Cardiac fibroblast (primary cell): ENCODE results near the gene RNF8.
"Not testable (repeated sequence)": the region's sequence is repeated elsewhere in the genome, so short reads cannot be mapped to it uniquely, and the experiment has no call there.

ENCODE experiments used
- DNase-seq, 2 donors: peaks; one replicate each; pipeline versions ENCODE4 v3.0.0 to v3.0.0-alpha.2; 2010; ENCODE audit warnings: low read depth in 2 of 2
- H3K4me3 ChIP-seq, 2 donors: replicated peaks in 1 of 2; 1 replicate in 1 of 2; 2 replicates in 1 of 2; pipeline ENCODE4 v1.5.1; 2011; ENCODE audit warnings: low read depth in 2 of 2, low read length in 2 of 2, mild to moderate bottlenecking in 2 of 2, moderate library complexity in 1 of 2
- TF ChIP-seq, protein P1 (sequence below): IDR thresholded peaks from one replicate; pipeline ENCODE4 v1.5.1; 2011; ENCODE audit warnings: low read depth, mild to moderate bottlenecking, low read length, inconsistent platforms

The RNF8 gene

DNA sequence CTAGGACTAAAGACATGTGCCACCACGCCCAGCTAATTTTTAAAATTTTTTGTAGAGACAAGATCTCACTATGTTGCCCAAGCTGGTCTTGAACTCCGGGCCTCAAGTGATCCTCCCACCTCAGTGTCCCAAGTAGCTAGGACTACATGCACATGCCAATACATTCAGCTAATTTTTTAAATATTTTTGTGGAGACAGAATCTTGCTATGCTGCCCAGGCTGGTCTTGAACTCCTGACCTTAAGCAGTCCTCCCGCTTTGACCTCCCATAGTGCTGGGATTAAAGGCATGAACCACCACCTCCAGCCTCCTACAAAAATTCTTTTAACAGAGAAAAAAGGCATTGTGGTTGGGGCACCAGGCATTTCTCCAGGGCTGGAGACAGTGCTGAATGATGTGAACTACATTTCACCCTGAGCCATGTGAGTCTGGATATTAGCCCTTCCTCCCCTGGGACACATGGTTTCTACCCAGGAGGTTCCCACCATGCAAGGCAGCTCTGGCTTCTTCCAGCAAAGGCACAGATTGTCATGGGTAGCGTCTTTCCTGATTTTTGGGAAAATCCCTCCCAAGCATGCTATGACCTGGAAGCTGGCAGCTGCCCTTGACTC is 42.9 kb downstream of the RNF8 start:
- TF ChIP-seq, protein P1, sequence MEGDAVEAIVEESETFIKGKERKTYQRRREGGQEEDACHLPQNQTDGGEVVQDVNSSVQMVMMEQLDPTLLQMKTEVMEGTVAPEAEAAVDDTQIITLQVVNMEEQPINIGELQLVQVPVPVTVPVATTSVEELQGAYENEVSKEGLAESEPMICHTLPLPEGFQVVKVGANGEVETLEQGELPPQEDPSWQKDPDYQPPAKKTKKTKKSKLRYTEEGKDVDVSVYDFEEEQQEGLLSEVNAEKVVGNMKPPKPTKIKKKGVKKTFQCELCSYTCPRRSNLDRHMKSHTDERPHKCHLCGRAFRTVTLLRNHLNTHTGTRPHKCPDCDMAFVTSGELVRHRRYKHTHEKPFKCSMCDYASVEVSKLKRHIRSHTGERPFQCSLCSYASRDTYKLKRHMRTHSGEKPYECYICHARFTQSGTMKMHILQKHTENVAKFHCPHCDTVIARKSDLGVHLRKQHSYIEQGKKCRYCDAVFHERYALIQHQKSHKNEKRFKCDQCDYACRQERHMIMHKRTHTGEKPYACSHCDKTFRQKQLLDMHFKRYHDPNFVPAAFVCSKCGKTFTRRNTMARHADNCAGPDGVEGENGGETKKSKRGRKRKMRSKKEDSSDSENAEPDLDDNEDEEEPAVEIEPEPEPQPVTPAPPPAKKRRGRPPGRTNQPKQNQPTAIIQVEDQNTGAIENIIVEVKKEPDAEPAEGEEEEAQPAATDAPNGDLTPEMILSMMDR, result no peak
- no peak overlapping the region for H3K4me3 ChIP-seq
- peak; percentile 57 to 90 for DNase-seq

DNA sequence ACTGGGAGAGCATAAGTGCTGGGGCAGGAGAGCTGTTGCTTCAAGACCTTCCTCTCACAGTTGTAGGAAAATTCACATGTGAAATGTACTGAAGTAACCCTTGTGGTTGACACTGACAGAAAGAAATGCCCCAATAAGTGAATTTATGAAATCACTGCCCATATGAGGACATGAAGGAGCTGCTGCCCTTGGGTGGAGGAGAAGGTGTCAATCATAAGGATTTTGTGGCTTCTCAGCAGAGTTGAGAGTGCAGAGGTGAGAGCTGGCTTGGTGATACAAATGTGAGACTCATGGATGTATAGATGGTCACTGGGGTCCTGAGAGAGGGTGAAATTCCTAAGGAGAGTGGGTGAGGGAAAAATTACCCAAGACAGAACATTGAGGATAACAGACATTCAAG is 45.3 kb downstream of the RNF8 start:
- TF ChIP-seq, protein P1, result no peak
- DNase-seq, result peak in 1 of 2 donors; percentile 33
- no peak overlapping the region for H3K4me3 ChIP-seq

DNA sequence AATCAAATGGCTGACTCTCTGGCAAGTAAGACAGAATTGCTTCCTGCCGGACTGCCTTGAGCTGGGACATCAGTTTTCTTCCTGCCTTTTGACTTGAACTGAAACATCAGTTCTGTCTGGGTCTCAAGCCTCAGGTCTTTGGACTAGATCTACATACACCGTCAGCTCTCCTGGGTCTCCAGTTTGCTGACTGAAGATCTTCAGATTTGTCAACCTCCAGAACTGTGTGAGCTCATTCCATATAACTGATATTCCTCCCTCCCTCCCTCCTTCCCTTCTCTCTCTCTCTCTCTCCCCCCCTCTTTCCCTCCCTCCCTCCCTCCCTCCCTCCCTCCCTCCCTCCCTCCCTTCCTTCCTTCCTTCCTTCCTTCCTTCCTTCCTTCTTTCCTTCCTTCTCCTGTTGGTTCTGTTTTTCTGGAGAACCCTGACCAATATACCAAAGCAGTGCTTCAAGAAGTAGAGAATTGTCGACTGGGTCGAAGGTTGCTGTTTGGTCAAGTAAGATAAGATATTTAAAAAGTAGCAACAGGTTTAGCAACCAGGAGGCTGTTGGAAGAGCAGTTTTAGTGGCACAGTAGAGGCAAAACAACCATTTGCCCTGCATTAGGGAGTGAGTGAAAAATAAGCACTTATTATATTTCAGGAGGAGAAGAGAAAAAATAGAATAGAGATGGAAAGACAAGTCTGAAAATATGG is 46.2 kb downstream of the RNF8 start:
- H3K4me3 ChIP-seq, result no peak overlapping the region
- no peak for DNase-seq
- TF ChIP-seq, protein P1, result no peak

DNA sequence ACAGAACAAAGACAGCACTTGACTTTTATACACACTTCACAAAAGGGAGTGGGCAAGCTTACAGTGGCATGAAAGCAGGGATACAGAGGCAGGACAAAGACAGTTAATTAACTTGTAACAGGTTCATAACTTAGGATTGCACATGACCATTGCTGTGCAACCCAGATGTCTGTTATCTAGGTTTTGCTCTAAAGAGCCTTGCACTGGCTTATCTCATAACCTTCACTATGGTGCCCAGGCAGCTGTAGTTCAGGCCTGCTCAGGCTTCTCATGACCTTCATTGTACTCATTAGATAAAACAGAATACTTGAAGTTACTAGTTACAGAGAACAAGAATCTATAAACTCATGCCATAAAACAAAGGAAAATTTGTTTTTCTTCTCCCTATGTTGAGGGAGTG is 47.9 kb downstream of the RNF8 start:
- H3K4me3 ChIP-seq, DNase-seq: not testable (repeated sequence)

DNA sequence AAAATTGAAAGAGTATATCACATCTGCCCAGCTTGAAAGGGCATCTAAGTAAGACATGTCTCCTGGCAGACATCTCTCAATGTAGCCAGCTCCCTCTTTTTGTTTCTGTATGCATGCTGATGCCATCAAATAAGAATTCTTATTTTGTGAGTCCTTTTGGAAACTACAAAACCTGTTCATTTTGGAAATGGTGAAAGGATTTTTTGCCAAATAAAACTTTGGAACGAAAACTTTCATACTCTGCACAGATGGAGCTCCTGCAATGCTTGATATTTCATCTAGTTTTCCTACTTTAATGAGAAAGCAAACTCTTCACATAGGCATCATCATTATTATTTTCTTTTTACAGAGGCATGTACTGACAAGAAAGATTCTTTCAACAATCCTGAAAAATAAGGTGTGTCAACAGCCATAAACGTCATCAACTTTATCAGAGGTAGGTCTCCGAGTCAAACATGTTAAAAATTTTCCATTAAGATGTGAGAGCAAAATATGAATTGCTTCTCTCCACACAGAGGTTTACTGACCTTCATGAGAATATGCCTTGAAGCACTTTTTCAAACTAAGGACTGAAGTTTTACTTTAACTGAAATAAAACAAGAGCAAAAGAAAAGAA is 53.1 kb downstream of the RNF8 start:
- H3K4me3 ChIP-seq, result no peak overlapping the region
- DNase-seq, result no peak
- TF ChIP-seq, protein P1, result no peak

DNA sequence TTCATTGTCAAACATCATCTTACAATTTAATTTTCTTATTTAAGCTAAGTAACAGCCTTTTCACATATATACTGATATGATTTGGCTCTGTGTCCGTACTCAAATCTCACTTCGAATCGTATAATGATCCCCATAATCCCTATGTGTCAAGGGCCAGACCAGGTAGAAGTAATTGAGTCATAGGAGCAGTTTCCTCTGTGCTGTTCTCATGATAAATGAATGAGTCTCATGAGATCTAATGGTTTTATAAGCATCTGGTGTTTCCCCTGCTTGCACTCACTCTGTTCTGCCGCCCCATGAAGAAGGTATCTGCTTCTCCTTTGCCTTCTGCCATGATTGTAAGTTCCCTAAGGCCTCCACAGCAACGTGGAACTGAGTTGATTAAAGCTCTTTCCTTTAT is 54.2 kb downstream of the RNF8 start:
- TF ChIP-seq, protein P1, result no peak
- no peak for DNase-seq
- H3K4me3 ChIP-seq, result no peak overlapping the region

DNA sequence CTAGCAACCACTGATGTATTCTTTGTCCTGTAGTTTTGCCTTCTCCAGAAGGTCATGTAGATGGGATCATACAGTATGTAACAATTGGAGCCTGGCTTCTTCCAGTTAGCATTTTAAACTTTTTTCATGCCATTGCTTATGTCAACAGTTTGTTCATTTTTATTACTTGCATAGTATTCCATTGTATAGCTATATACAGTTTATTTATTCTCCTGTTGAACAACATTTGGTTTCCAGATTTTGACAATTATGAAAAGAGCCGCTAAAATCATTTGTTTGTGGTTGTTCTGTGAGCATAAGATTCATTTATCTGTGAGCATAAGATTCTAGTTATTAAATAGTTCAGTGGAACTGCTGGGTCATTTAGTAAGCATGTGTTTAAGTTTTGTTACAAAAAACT is 55.7 kb downstream of the RNF8 start:
- TF ChIP-seq, protein P1, result no peak
- DNase-seq, result no peak
- H3K4me3 ChIP-seq, result no peak overlapping the region
